GM12878 (cell line): Measurements from ENCODE around the gene CCND2. TPM values are rescaled to one million over a fixed set of nuclear protein-coding genes. Genes with fewer than 3 reads are reported as not detected.

ENCODE experiments used
- ATAC-seq: fragments of 200-7000 bp; cut with Tn5 transposase; 3 replicates; pipeline ENCODE4 v1.9.1; 2020; ENCODE audit warnings: mild to moderate bottlenecking, moderate library complexity
- BruUV-seq: library from RNA; stranded (reverse); fragments of 400-500 nt; replicated peaks from 2 replicates; lab custom pipeline; 2021; lab: Mats Ljungman, UMichigan
- CTCF ChIA-PET: fragments of 300-600 bp; sonication (Branson Sonifier 250); formaldehyde crosslinking; extraction: SDS; loops from one replicate; lab custom pipeline; 2021; ENCODE audit warnings: inconsistent platforms; lab: Yijun Ruan, JAX
- POLR2A ChIA-PET: fragments of 350-600 bp; formaldehyde crosslinking; extraction: SDS; loops from one replicate; lab custom pipeline; 2021; ENCODE audit warnings: inconsistent platforms; lab: Charles Lee
- RAD21 ChIA-PET: fragments of 300-600 bp; sonication (Branson Sonifier 250); formaldehyde crosslinking; loops from one replicate; lab custom pipeline; 2023; ENCODE audit warnings: antibody characterized with exemption; ENCODE audit not compliant: unreplicated experiment; lab: Charles Lee
- SMC1A ChIA-PET: fragments of 300-600 bp; sonication (Branson Sonifier 250); formaldehyde crosslinking; loops from one replicate; lab custom pipeline; 2023; ENCODE audit not compliant: unreplicated experiment, uncharacterized antibody; lab: Charles Lee
- DNase-seq: peaks from one replicate; pipeline ENCODE4 v3.0.0-alpha.2; 2011; ENCODE audit warnings: low read depth, low spot score
- FAIRE-seq: peaks from 3 replicates; lab custom pipeline; 2011; peaks lifted over from hg19 to GRCh38; lab: Jason Lieb, UNC
- H2AFZ ChIP-seq: 2 replicates; pipeline ENCODE4 v1.6.0; 2011; ENCODE audit warnings: low read depth, low read length, control low read depth; ENCODE audit not compliant: control insufficient read depth
- H3K27ac ChIP-seq: 2 replicates; pipeline ENCODE4 v1.5.1; 2011; ENCODE audit warnings: control low read depth; ENCODE audit not compliant: control insufficient read depth, insufficient read depth
- H3K27me3 ChIP-seq, 2 experiments: replicated peaks in 1 of 2; 2 replicates each; pipeline versions ENCODE4 v1.6.0 to v1.6.1; 2011; ENCODE audit warnings: low read length in 1 of 2; ENCODE audit not compliant: control insufficient read depth in 2 of 2, insufficient read depth in 2 of 2
- H3K36me3 ChIP-seq, 2 experiments: 2 replicates each; pipeline ENCODE4 v1.5.1; 2011; ENCODE audit warnings: low read length in 1 of 2; ENCODE audit not compliant: control insufficient read depth in 2 of 2, insufficient read depth in 2 of 2
- H3K4me1 ChIP-seq: 2 replicates; pipeline ENCODE4 v1.6.1; 2011; ENCODE audit warnings: mild to moderate bottlenecking, low read length, moderate library complexity, mixed read lengths; ENCODE audit not compliant: control insufficient read depth, insufficient read depth
- H3K4me2 ChIP-seq: 2 replicates; pipeline ENCODE4 v1.6.0; 2011; ENCODE audit warnings: control low read depth; ENCODE audit not compliant: control insufficient read depth, insufficient read depth
- H3K4me3 ChIP-seq: fragments of 200-600 bp; sonication (generic); 2 replicates; pipeline ENCODE4 v1.5.1; 2016
- H3K79me2 ChIP-seq: 2 replicates; pipeline ENCODE4 v1.6.0; 2011; ENCODE audit warnings: low read length; ENCODE audit not compliant: control insufficient read depth, insufficient read depth
- H3K9ac ChIP-seq: 2 replicates; pipeline ENCODE4 v1.8.0; 2011; ENCODE audit warnings: low read length, control low read depth, mixed read lengths; ENCODE audit not compliant: control insufficient read depth, insufficient read depth
- H3K9me3 ChIP-seq: replicated peaks from 3 replicates; pipeline ENCODE4 v1.5.1; 2011; ENCODE audit warnings: mild to moderate bottlenecking, low read length; ENCODE audit not compliant: control insufficient read depth, insufficient read depth
- H4K20me1 ChIP-seq: 2 replicates; pipeline ENCODE4 v1.6.0; 2011; ENCODE audit not compliant: control insufficient read depth, insufficient read depth
- ATF7 ChIP-seq: fragments of 450-650 bp; IDR thresholded peaks from 2 replicates; pipeline ENCODE4 v1.6.1; 2016; ENCODE audit warnings: low read depth, mild to moderate bottlenecking
- BMI1 ChIP-seq: fragments of 450-650 bp; IDR thresholded peaks from 2 replicates; pipeline ENCODE4 v1.6.1; 2016; ENCODE audit warnings: mild to moderate bottlenecking, moderate library complexity, borderline replicate concordance
- BRCA1 ChIP-seq: IDR thresholded peaks from 2 replicates; pipeline ENCODE4 v1.6.1; 2011; ENCODE audit warnings: low read depth, low read length, improper control_type of control experiment
- CTCF ChIP-seq, 3 experiments: IDR thresholded peaks in 2 of 3; conservative IDR thresholded peaks in 1 of 3; 2 replicates each; pipeline ENCODE4 v1.5.1; 2011; ENCODE audit warnings: low read depth in 3 of 3, low read length in 3 of 3, mild to moderate bottlenecking in 3 of 3, control low read depth in 2 of 3, moderate library complexity in 2 of 3, inconsistent platforms in 1 of 3, mixed read lengths in 1 of 3; ENCODE audit not compliant: control insufficient read depth in 2 of 3, insufficient read depth in 1 of 3; ENCODE audit errors: extremely low read depth in 1 of 3
- ESRRA ChIP-seq: IDR thresholded peaks from 2 replicates; pipeline ENCODE4 v1.6.1; 2012; ENCODE audit warnings: mild to moderate bottlenecking, low read length, improper control_type of control experiment
- ETV6 ChIP-seq, 2 experiments: fragments of 450-650 bp in 1 of 2; IDR thresholded peaks in 1 of 2; conservative IDR thresholded peaks in 1 of 2; 2 replicates each; pipeline ENCODE4 v1.6.1; 2014; ENCODE audit warnings: antibody characterized with exemption in 1 of 2, borderline replicate concordance in 1 of 2, low read depth in 1 of 2, mild to moderate bottlenecking in 1 of 2, moderate library complexity in 1 of 2
- HDAC2 ChIP-seq: fragments of 200-600 bp; sonication (generic); IDR thresholded peaks from 2 replicates; pipeline ENCODE4 v1.6.1; 2017
- IRF3 ChIP-seq: fragments of 450-650 bp; IDR thresholded peaks from 2 replicates; pipeline ENCODE4 v1.6.1; 2014; ENCODE audit warnings: mild to moderate bottlenecking
- NFXL1 ChIP-seq: fragments of 450-650 bp; IDR thresholded peaks from 2 replicates; pipeline ENCODE4 v1.6.1; 2017; ENCODE audit warnings: antibody characterized with exemption, mild to moderate bottlenecking, borderline replicate concordance
- PAX5 ChIP-seq: IDR thresholded peaks from 2 replicates; pipeline ENCODE4 v1.6.1; 2011; ENCODE audit warnings: low read depth, low read length, borderline replicate concordance
- PML ChIP-seq: IDR thresholded peaks from 2 replicates; pipeline ENCODE4 v1.6.1; 2012; ENCODE audit warnings: low read length, inconsistent platforms
- SMC3 ChIP-seq: IDR thresholded peaks from 2 replicates; pipeline ENCODE4 v1.6.1; 2011; ENCODE audit warnings: low read length, improper control_type of control experiment, borderline replicate concordance
- SUPT20H ChIP-seq: IDR thresholded peaks from 2 replicates; pipeline ENCODE4 v1.6.1; 2011; ENCODE audit warnings: low read depth, mild to moderate bottlenecking, low read length, moderate library complexity, borderline replicate concordance; ENCODE audit not compliant: control insufficient read depth
- ZNF217 ChIP-seq: fragments of 450-650 bp; IDR thresholded peaks from 2 replicates; pipeline ENCODE4 v1.6.1; 2017; ENCODE audit warnings: antibody characterized with exemption, mild to moderate bottlenecking
- WGBS: methylation state at CpG from one replicate; pipeline ENCODE4 v1.1.6; 2016; ENCODE audit warnings: low lambda C conversion rate; ENCODE audit not compliant: insufficient replicate concordance, insufficient coverage; ENCODE audit errors: missing lambda C conversion rate; 5-methylcytosine and 5-hydroxymethylcytosine counted together
- in situ Hi-C: fragments of 300-500 bp; cut with MboI; formaldehyde crosslinking; loops from 9 replicates; pipeline ENCODE4 v1.14.3; 2018; ENCODE audit warnings: mixed read lengths
- intact Hi-C: fragments of 100-400 bp; cut with micrococcal nuclease; formaldehyde crosslinking; loops from one replicate; pipeline ENCODE4 v1.14.2; 2022; ENCODE audit not compliant: unreplicated experiment
- polyA plus RNA-seq, 11 experiments: library from polyadenylated mRNA; depleted of rRNA in 4 of 11; unstranded in 6 of 11; stranded (reverse) in 5 of 11; fragments of >200 nt; fragmentation: Nextera tagmentation in 4 of 11; fragmentation: Illumina TruSeq in 1 of 11; extraction: Ambion mirVana in 4 of 11; extraction: Trizol in 1 of 11; gene quantifications; 1 replicate in 1 of 11; 2 replicates in 10 of 11; pipeline versions ENCODE4 v1.2.1 to v1.2.3, GENCODE V29; 2011 to 2016; ENCODE audit warnings: inconsistent platforms in 2 of 11, missing spikeins in 2 of 11, low read depth in 1 of 11
- total RNA-seq, 4 experiments: library from RNA; depleted of rRNA in 3 of 4; stranded (reverse); fragments of >200 nt in 3 of 4; fragmentation: Illumina TruSeq in 1 of 4; extraction: Trizol in 1 of 4; gene quantifications; 2 replicates each; pipeline versions ENCODE4 v1.2.1 to v1.2.3, GENCODE V29; 2013 to 2021
- TF ChIP-seq, protein P1 (sequence below): IDR thresholded peaks from 2 replicates; pipeline ENCODE4 v1.6.1; 2012; ENCODE audit warnings: low read depth, low read length, improper control_type of control experiment
- TF ChIP-seq, protein P2 (sequence below): fragments of 450-650 bp; IDR thresholded peaks from 2 replicates; pipeline ENCODE4 v1.6.1; 2017; ENCODE audit warnings: mild to moderate bottlenecking

Gene CCND2
- total and polyA plus RNA-seq, 10 of the 15 experiments (the other 5 are each of a cell fraction or from before 2014, with no cell fraction given), result 30.1 to 263 (median 152) TPM

GRCh38 chr12:4283512-4284255 lies 10.1 kb downstream of the CCND2 start:
- peak; percentile 49 for FAIRE-seq
- SMC1A ChIA-PET, result interaction anchor here (1.1 to 1.5 kb wide), 3 partner anchors 14 to 176 kb away, joined by 3 to 4 read pairs (median 4); no protein-coding TSS in a partner anchor

More at GRCh38 chr12:4283512-4284255, 10.1 kb downstream of the CCND2 start:
- Histone ChIP-seq H3K9ac (no peak overlapping the region), H3K9me3 (no peaks in the 10 kb centered on the region), H3K4me2 (0 out of 2 replicates have a peak overlapping the region, but pooled peaks have one; percentile 19), H4K20me1 (peaks cover 30% of the 10 kb centered on the region), H3K27me3 (no peaks in the 10 kb centered on the region), H3K27ac (no peak overlapping the region), H3K79me2 (peaks cover 86% of the 10 kb centered on the region), H2AFZ (no peak overlapping the region), H3K4me1 (peaks cover 21% of the 10 kb centered on the region), H3K4me3 (no peak overlapping the region), H3K36me3 (peaks cover 66 to 74% of the 10 kb centered on the region in 2 experiments)
- no peak for ATAC-seq
- ChIA-PET CTCF (interaction anchor here (0.8 to 3.6 kb wide), 5 partner anchors 21 to 398 kb away, joined by 3 to 13 read pairs (median 4); no protein-coding TSS in a partner anchor), POLR2A (no interaction called here), RAD21 (interaction anchor here (0.6 kb wide), 1 partner anchor 12 kb away, joined by 3 read pairs; no protein-coding TSS in a partner anchor)
- TF ChIP-seq ATF7, result no peak
- no peak for TF ChIP-seq NFXL1
- TF ChIP-seq CTCF (IDR thresholded peaks at IDR 0.05 in 2 of 3, conservative IDR thresholded peaks at IDR 0.05 in 1 of 3; ENCODE audit: control insufficient read depth in 2 of 3, extremely low read depth in 1 of 3, insufficient read depth in 1 of 3, low read depth in 3 of 3, low read length in 3 of 3), result no peak
- TF ChIP-seq ETV6 (conservative IDR thresholded peaks at IDR 0.05 in 1 of 2, IDR thresholded peaks at IDR 0.05 in 1 of 2; ENCODE audit: borderline replicate concordance in 1 of 2, low read depth in 1 of 2), result no peak
- TF ChIP-seq SUPT20H, result no peak
- TF ChIP-seq IRF3, result no peak
- TF ChIP-seq, protein P1, sequence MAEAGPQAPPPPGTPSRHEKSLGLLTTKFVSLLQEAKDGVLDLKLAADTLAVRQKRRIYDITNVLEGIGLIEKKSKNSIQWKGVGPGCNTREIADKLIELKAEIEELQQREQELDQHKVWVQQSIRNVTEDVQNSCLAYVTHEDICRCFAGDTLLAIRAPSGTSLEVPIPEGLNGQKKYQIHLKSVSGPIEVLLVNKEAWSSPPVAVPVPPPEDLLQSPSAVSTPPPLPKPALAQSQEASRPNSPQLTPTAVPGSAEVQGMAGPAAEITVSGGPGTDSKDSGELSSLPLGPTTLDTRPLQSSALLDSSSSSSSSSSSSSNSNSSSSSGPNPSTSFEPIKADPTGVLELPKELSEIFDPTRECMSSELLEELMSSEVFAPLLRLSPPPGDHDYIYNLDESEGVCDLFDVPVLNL, result no peak
- no peak for TF ChIP-seq SMC3
- no peak for TF ChIP-seq PML
- no peak for TF ChIP-seq BRCA1
- no peak for TF ChIP-seq ZNF217
- TF ChIP-seq, protein P2, sequence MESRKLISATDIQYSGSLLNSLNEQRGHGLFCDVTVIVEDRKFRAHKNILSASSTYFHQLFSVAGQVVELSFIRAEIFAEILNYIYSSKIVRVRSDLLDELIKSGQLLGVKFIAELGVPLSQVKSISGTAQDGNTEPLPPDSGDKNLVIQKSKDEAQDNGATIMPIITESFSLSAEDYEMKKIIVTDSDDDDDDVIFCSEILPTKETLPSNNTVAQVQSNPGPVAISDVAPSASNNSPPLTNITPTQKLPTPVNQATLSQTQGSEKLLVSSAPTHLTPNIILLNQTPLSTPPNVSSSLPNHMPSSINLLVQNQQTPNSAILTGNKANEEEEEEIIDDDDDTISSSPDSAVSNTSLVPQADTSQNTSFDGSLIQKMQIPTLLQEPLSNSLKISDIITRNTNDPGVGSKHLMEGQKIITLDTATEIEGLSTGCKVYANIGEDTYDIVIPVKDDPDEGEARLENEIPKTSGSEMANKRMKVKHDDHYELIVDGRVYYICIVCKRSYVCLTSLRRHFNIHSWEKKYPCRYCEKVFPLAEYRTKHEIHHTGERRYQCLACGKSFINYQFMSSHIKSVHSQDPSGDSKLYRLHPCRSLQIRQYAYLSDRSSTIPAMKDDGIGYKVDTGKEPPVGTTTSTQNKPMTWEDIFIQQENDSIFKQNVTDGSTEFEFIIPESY, result no peak
- no peak for TF ChIP-seq PAX5
- no peak for TF ChIP-seq ESRRA
- no peak for TF ChIP-seq HDAC2
- TF ChIP-seq BMI1, result no peak
- intact Hi-C loops, result no loop called here
- 84% methylated on average over 12 of the region's 12 CpGs for WGBS
- in situ Hi-C loops, result no loop called here
- DNase-seq, result no peak
- BruUV-seq, result no TSS peak
